CD4-positive, alpha-beta T cell treated with Interleukin-6 at 100 ng/mL for 8 hours (primary cell): ENCODE measurements around the gene RPL22.
A peak's percentile ranks its signal among the peaks of the same experiment; 100 is the strongest.
"Not testable (repeated sequence)": the region's sequence is repeated elsewhere in the genome, so short reads cannot be mapped to it uniquely, and the experiment has no call there.

Experiments used
- DNase-seq: peaks from one replicate; pipeline ENCODE4 v3.0.0-alpha.2; 2020; ENCODE audit warnings: mixed read lengths, low spot score

The RPL22 gene

DNA sequence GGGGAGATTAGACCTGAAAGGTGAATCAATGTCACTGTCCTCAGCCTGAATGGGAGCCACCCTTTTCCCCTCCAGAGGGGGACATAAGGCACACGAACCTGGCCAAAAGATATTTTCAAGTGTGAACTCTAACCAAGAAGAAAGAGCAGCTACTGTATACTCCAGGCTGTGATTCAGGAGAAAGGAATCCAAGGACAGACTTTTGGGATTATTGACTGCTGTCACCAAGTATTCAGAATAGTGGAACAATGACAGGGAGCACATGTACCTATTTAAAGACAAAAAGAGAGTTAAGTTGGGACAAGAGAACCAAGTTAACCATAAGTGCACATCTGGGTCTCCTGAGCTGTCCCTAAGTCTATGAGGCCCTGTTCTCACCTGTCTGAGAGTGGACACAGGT is 34.0 kb upstream of the RPL22 start:
- no peak for DNase-seq

DNA sequence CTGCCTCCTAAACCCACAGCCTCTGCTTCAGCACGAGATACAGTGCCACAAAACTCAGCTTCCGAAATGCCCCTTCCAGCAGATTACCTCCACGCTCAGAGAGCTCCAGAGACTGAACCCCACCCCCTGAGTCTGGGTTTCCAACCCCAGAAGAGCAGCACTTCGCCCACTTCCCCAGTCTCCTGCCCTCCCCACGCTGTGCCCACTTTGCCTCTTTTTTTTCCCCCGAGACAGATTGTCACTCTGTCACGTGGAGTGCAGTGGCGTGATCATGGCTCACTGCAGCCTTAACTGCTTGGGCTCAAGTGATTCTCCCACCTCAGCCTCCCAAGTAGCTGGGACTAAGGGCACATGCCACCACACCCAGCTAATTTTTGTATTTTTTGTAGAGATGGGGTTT is 26.3 kb upstream of the RPL22 start:
- DNase-seq = no peak

DNA sequence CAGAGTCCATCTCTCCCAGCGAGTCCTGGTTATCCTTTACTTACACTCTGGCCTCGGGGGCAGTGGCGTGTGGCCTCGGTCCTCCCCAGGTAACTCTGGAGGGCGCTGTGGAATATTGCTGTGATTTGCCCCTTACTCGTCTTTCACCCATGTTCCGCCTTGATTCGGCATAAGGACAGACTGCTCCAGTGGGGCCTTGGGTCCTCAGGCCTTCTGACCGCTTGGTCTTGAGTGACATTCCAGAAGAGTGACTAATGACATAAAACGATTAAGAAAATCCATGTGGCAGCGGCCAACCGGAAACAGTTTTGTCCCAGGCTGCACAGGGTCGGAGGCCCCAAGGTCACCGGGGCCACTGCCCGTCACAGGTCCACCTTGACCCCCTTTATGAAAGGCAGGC is 25.3 kb upstream of the RPL22 start:
- no peak for DNase-seq

DNA sequence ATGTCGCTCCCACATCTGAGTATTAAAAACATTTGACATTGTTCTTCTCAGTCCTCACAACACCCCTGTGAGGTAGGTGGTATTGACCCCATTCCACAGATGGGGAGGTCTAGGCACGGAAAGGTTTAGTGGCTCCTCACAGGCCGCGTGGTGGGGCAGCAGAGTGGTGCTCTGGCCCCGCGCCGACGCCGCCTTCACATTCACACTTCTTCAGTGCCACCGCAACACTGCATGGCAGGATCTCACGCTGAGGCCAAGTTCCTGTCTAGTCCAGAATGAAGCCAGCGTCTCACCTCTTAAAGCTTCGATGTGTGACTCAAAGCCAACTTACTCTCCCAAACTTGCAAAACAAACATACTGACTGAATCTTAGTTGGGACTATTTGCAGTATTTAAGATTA is 24.2 kb upstream of the RPL22 start:
- DNase-seq = no peak

GRCh38 chr1:6222636-6223035 is 23.2 kb upstream of the RPL22 start:
- DNase-seq = no peak

DNA sequence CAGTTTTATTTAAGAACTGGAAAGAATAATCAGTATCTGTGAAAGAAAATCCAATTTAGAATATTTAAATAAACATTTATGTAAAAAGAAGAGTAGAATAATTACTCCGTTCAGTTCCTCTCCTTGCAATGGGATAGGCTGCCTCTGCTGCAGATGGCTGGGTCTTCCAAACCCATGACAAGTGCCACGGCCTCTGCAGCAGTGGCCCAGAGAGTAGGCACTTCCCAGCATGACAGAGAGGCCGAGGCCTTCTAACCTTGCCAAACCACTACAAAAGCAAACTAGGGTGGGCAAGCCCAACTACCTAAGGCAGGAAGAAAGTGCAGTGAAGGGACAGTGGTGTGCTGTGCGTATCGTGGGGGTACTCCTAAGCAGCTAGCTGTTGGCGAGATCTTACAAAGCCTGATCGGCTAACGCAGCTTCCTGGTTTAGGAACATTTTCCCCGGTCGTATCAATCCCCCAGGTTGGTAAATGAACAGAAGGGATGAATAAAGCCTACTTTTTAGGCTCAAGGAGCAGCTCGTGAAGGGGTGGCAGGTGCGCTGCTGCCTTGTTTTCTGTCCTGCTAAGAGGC is 21.9 kb upstream of the RPL22 start:
- DNase-seq = no peak

- no peak for DNase-seq
Measured at GRCh38 chr1:6220236-6220635, 20.8 kb upstream of the RPL22 start.

DNA sequence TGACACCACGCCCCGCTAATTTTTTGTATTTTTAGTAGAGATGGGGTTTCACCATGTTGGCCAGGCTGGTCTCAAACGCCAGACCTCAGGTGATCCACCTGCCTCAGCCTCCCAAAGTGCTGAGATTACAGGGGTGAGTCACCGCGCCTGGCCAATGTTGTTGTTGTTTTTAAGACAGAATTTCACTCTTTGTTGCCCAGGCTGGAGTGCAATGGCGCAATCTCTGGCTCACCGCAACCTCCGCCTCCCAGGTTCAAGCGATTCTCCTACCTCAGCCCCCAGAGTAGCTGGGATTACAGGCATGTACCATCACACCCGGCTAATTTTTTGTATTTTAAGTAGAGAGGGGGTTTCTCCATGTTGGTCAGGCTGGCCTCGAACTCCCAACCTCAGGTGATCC is 20.2 kb upstream of the RPL22 start:
- not testable (repeated sequence) for DNase-seq

DNA sequence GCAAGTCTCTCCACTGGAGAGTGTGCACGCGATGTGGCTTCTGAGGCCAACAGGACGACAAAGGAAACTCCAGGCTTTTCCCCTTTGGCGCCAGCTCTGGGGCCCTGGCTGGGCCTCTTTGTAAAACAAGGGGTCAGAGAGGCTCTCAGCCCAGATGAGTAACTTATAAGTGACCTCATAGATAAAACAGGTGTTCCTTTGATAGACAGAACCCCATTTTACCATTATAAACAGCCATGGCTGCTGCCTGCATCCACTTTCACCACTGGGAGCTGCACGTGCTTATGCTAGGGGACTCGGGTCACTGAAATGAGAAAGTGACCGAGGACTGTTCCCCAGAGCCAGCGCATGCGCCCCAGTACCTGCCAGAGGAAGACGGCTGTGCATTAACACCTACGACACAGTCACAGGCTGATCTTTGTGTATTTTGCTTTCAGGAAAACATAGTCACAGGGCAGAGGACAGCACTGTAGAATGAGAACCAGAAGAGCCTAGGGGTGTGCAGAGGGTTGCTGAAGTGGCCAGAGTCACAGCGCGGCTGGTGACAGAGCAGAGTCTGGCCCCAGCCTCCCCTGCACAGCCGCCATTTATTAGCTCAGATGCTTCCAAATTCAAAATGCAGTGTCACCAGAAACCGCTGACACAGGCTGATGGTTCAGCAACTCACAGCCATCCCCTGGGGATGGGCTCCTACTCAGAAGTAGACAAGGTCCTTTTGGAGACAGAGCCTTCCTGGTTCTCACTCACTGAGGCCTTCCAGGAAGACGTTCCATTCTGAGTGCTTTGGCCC is 19.2 kb upstream of the RPL22 start:
- DNase-seq = no peak

DNA sequence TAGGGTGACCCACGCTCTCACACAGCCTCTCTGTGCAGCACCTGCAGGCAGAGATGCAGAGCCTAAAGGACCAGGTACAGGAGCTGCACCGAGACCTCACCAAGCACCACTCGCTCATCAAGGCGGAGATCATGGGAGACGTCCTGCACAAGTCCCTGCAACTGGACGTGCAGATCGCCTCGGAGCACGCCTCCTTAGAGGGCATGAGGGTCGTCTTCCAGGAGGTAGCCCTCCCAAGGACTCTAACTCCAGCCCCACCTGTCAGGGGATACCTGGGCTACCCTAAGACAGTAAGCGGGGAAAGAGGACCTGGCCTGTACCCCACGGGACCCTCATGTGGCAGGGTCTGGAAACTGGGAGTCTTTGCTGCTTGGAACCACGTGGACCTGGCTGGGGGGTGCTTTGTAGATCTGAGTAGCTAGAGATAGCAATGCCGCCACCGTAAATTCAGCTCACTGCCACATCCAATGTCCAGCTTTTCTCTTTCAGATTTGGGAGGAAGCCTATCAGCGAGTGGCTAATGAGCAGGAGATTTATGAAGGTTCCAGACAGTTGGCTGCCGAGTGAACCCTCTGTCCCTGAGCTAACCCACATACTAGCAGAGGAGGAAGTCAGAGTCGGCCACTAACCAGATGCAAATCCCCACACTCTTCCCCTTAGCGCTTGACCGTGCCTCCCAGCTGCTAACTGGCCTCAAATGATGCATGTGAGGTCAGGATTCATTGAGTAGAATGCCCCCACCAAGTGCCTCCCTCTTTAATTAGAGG is 13.0 kb upstream of the RPL22 start:
- no peak for DNase-seq

DNA sequence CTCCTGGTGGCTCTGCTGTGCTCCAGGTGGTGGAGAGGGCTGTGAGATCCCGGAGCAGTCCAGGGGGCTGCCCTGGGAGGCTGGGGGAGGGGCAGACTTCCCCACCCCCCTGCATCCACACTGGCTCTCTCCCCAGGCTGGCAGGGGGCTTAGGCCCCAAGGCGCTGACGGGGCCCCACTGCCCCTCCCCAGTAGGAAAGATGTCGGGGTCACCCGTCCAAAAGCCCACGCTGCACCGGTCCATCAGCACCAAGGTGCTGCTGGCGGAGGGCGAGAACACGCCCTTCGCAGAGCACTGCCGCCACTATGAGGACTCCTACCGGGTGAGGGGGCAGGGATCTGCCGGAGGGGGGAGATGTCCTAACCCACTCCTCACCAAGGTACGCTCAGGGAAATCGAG is 12.3 kb upstream of the RPL22 start:
- DNase-seq = no peak

GRCh38 chr1:6210591-6211355 is 11.4 kb upstream of the RPL22 start:
- DNase-seq = no peak

DNA sequence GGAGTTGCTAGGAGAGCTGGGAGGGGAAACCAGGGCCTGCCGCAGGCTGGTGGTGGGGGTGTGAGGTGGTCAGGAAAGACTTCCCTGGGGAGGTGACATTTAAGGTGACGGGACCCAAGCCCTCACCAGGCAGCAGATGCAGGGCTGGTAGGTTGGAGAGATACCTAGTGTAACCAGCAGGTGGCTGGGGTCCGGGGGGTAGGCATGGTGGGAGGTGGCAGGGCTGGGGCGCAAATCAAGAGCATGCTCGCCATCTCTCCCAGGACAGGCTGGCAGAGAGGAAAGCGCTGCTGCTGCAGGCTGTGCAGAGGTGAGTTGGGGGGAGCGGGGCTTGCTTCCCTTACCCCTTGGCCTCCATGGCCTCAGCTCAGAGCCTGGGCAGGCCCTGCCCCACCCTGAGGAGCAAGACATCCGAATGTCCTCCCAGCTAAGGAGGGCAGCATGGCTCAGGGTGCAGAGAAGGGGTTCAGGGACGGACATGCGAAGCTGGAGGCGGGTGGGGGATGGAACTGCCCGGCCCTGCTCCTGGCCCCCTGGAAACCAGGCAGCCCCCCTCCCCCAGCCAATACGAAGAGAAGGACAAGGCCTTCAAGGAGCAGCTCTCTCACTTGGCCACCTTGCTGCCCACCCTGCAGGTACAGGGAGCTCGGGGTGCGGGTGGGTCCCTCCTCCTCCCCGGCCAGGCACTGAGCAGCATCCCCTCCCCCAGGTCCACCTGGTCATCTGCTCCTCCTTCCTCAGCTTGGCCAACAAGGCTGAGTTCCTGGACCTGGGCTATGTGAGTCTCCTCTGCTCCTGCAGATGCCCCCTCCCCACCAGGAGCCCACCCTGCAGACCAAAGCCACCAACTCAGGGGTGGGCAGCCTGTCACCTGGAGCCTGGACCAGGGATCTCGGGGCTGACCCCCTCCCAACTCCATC is 10.5 kb upstream of the RPL22 start:
- DNase-seq = no peak

- DNase-seq = peak; percentile 8
Measured at GRCh38 chr1:6208723-6209660, 9.6 kb upstream of the RPL22 start.

GRCh38 chr1:6207921-6208320 is 8.5 kb upstream of the RPL22 start:
- DNase-seq = no peak

GRCh38 chr1:6207075-6207885 is 7.9 kb upstream of the RPL22 start:
- DNase-seq = no peak

- DNase-seq = no peak
Measured at GRCh38 chr1:6206520-6206855, 7.1 kb upstream of the RPL22 start.

- DNase-seq = peak; percentile 49
Measured at GRCh38 chr1:6205849-6206519, 6.6 kb upstream of the RPL22 start, which contains the start of gene RNF207. Gene RNF207 (plus strand): TSS chr1:6206119. CDS start chr1:6206536, 417 bp downstream.

DNA sequence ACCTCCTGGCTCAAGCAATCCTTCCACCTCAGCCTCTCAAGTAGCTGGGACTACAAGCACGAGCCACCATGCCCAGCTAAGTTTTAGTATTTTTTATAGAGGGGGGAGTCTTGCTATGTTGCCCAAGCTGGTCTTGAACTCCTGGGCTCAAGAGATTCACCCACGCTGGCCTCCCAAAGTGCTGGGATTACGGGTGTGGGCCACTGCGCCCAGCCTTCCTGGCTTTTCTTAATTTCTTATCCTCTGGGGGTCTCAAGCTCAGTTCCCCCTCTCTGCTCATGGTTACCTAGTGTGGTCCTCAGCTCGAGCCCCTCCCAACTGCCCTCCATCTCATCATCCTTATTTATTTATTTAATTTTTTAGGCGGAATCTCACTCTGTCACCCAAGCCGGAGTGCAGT is 2.9 kb upstream of the RPL22 start:
- DNase-seq = no peak
